ENCODE results near the gene MAPKAPK2. TPM values are rescaled to one million over a fixed set of nuclear protein-coding genes. Genes with fewer than 3 reads are reported as not detected.

The MAPKAPK2 gene
- polyA plus RNA-seq, 1 donor (not counting 4 experiments of a cell fraction or from before 2014, with no cell fraction given) = 41.5 TPM

- no peaks in the 10 kb centered on the region for H3K9me1 ChIP-seq (ENCODE audit: control insufficient read depth, extremely low read depth, insufficient read depth, low read length)
- no peak overlapping the region for H3K4me2 ChIP-seq (ENCODE audit: control insufficient read depth, extremely low read depth, insufficient read depth, low read depth, low read length)
- peaks cover 15% of the 10 kb centered on the region for H3K27me3 ChIP-seq (ENCODE audit: control insufficient read depth, extremely low read depth, insufficient read depth, low read length)
- H3K79me2 ChIP-seq (ENCODE audit: control insufficient read depth, insufficient read depth, low read length) = no peaks in the 10 kb centered on the region
- no peak for FAIRE-seq
- no peaks in the 10 kb centered on the region for H3K36me3 ChIP-seq (ENCODE audit: control insufficient read depth in 2 of 2, extremely low read depth in 1 of 2, insufficient read depth in 2 of 2, low read length in 2 of 2)
- H4K20me1 ChIP-seq (ENCODE audit: control insufficient read depth, extremely low read depth, insufficient read depth, low read length) = no peaks in the 10 kb centered on the region
- no peaks in the 10 kb centered on the region for H3K4me1 ChIP-seq (ENCODE audit: control insufficient read depth, extremely low read depth, insufficient read depth, low read length)
- peak; percentile 76 to 86 (median 83) for TF ChIP-seq CTCF (optimal IDR thresholded peaks at IDR 0.05 in 1 of 3, IDR thresholded peaks at IDR 0.05 in 1 of 3, conservative IDR thresholded peaks at IDR 0.05 in 1 of 3; ENCODE audit: extremely low read depth in 1 of 3, insufficient read depth in 2 of 3, low read length in 3 of 3)
- no peak for TF ChIP-seq EZH2 (IDR thresholded peaks at IDR 0.05; ENCODE audit: low read length)
- no peaks in the 10 kb centered on the region for H3K9me3 ChIP-seq (ENCODE audit: control insufficient read depth, low read depth, low read length)
- no peak overlapping the region for H2AFZ ChIP-seq (ENCODE audit: control insufficient read depth, low read length)
- dilution Hi-C loops (cut with MboI; ENCODE audit: extremely low pct_ligation_motif_present, low sequenced_read_pairs) = no loop called here
- DNase-seq (ENCODE audit: low read depth, low spot score) = no peak
- H3K4me3 ChIP-seq (ENCODE audit: control insufficient read depth in 2 of 3, extremely low read depth in 1 of 3, insufficient read depth in 2 of 3, low read depth in 1 of 3, low read length in 3 of 3) = no peak overlapping the region
- H3K27ac ChIP-seq (ENCODE audit: control insufficient read depth, insufficient read depth, low read length) = no peak overlapping the region
- no peak overlapping the region for H3K9ac ChIP-seq (ENCODE audit: control insufficient read depth, extremely low read depth, insufficient read depth, low read length)
These were observed 20.7 kb upstream of the MAPKAPK2 start for GRCh38 chr1:206663832-206664652.

- H2AFZ ChIP-seq (ENCODE audit: control insufficient read depth, low read length) = no peak overlapping the region
- H3K36me3 ChIP-seq (ENCODE audit: control insufficient read depth in 2 of 2, extremely low read depth in 1 of 2, insufficient read depth in 2 of 2, low read length in 2 of 2) = no peaks in the 10 kb centered on the region
- peaks cover 11% of the 10 kb centered on the region for H3K27me3 ChIP-seq (ENCODE audit: control insufficient read depth, extremely low read depth, insufficient read depth, low read length)
- H3K79me2 ChIP-seq (ENCODE audit: control insufficient read depth, insufficient read depth, low read length) = no peaks in the 10 kb centered on the region
- no peaks in the 10 kb centered on the region for H4K20me1 ChIP-seq (ENCODE audit: control insufficient read depth, extremely low read depth, insufficient read depth, low read length)
- no peak for TF ChIP-seq CTCF (optimal IDR thresholded peaks at IDR 0.05 in 1 of 3, IDR thresholded peaks at IDR 0.05 in 1 of 3, conservative IDR thresholded peaks at IDR 0.05 in 1 of 3; ENCODE audit: extremely low read depth in 1 of 3, insufficient read depth in 2 of 3, low read length in 3 of 3)
- no peak for TF ChIP-seq EZH2 (IDR thresholded peaks at IDR 0.05; ENCODE audit: low read length)
- no peak for FAIRE-seq
- no peak overlapping the region for H3K9ac ChIP-seq (ENCODE audit: control insufficient read depth, extremely low read depth, insufficient read depth, low read length)
- H3K9me1 ChIP-seq (ENCODE audit: control insufficient read depth, extremely low read depth, insufficient read depth, low read length) = no peaks in the 10 kb centered on the region
- no peak overlapping the region for H3K4me3 ChIP-seq (ENCODE audit: control insufficient read depth in 2 of 3, extremely low read depth in 1 of 3, insufficient read depth in 2 of 3, low read depth in 1 of 3, low read length in 3 of 3)
- H3K27ac ChIP-seq (ENCODE audit: control insufficient read depth, insufficient read depth, low read length) = no peak overlapping the region
- H3K9me3 ChIP-seq (ENCODE audit: control insufficient read depth, low read depth, low read length) = no peaks in the 10 kb centered on the region
- H3K4me1 ChIP-seq (ENCODE audit: control insufficient read depth, extremely low read depth, insufficient read depth, low read length) = no peaks in the 10 kb centered on the region
- dilution Hi-C loops (cut with MboI; ENCODE audit: extremely low pct_ligation_motif_present, low sequenced_read_pairs) = no loop called here
- H3K4me2 ChIP-seq (ENCODE audit: control insufficient read depth, extremely low read depth, insufficient read depth, low read depth, low read length) = no peak overlapping the region
- no peak for DNase-seq (ENCODE audit: low read depth, low spot score)
These were observed 20.0 kb upstream of the MAPKAPK2 start for GRCh38 chr1:206664740-206665139.
